ENCODE data around the gene L3MBTL4. TPM values are rescaled to one million over a fixed set of nuclear protein-coding genes. Genes with fewer than 3 reads are reported as not detected.
"Not testable (repeated sequence)": the region's sequence is repeated elsewhere in the genome, so short reads cannot be mapped to it uniquely, and the experiment has no call there.

L3MBTL4 gene
- polyA plus RNA-seq, 4 donors = 2.6 to 6.5 (median 3.6) TPM

DNA sequence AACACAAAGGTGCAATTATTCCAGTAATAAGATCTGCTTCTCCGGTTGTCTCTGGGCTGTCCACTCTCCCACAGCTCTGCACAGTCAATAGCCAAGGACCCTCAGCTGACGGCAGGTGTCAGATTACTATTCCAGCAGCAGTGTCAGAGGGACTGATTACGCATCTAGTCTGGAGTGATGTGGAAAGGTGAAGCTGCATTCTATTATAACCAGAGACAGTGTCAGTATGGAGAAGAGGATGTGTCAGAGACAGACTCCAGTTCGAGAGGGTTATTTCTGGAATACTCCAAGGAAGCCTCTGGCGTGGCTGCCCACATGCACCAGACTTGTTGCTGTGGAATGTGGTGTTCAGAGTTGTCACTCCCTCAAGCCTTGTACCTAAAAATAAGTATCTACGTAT lies 355.8 kb downstream of the L3MBTL4 start:
- no peak for FAIRE-seq
- Histone ChIP-seq H3K9me3 (ENCODE audit: control insufficient read depth in 2 of 2, insufficient read depth in 1 of 2, low read depth in 1 of 2, low read length in 1 of 2) (no peaks in the 10 kb centered on the region), H3K27me3 (ENCODE audit: control insufficient read depth in 3 of 3, insufficient read depth in 3 of 3, low read length in 3 of 3) (no peaks in the 10 kb centered on the region), H3K4me1 (ENCODE audit: control insufficient read depth in 3 of 3, insufficient read depth in 2 of 3, low read depth in 1 of 3, low read length in 2 of 3) (no peaks in the 10 kb centered on the region), H3K36me3 (ENCODE audit: control insufficient read depth in 3 of 3, insufficient read depth in 2 of 3, low read depth in 1 of 3, low read length in 3 of 3) (no peaks in the 10 kb centered on the region), H3K27ac (ENCODE audit: low read depth in 1 of 3, low read length in 2 of 3) (no peak overlapping the region), H3K4me3 (ENCODE audit: low read depth in 1 of 3, low read length in 3 of 3) (no peak overlapping the region)
- 76 to 88% (median 84%) methylated on average over 6 of the region's 6 CpGs for WGBS, 3 donors
- DNase-seq = no peak

DNA sequence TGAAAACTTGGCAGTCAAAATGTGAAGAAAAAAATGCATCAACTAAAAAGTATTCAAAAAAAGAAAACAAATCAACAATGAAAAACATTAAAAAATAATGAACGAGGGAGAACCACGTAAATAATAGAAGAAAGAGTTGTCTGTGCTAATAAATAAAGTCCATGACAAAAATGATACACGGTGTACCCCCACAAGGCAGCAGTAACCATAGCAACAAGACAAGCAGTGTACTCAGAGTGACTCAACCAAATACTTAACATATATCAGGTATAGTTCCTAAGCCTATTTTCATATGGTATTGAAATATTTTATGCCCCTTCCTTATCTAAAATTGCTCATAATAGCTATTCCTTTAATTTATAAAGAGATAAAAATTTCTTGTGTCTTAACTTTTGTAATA lies 357.1 kb downstream of the L3MBTL4 start:
- Histone ChIP-seq H3K4me1 (ENCODE audit: control insufficient read depth in 3 of 3, insufficient read depth in 2 of 3, low read depth in 1 of 3, low read length in 2 of 3) (no peaks in the 10 kb centered on the region), H3K4me3 (ENCODE audit: low read depth in 1 of 3, low read length in 3 of 3) (no peak overlapping the region), H3K27ac (ENCODE audit: low read depth in 1 of 3, low read length in 2 of 3) (no peak overlapping the region), H3K27me3 (ENCODE audit: control insufficient read depth in 3 of 3, insufficient read depth in 3 of 3, low read length in 3 of 3) (no peaks in the 10 kb centered on the region), H3K36me3 (ENCODE audit: control insufficient read depth in 3 of 3, insufficient read depth in 2 of 3, low read depth in 1 of 3, low read length in 3 of 3) (no peaks in the 10 kb centered on the region), H3K9me3 (ENCODE audit: control insufficient read depth in 2 of 2, insufficient read depth in 1 of 2, low read depth in 1 of 2, low read length in 1 of 2) (no peaks in the 10 kb centered on the region)
- FAIRE-seq = no peak
- WGBS, 3 donors = 63 to 82% (median 81%) methylated on average over 3 of the region's 3 CpGs
- DNase-seq = no peak

DNA sequence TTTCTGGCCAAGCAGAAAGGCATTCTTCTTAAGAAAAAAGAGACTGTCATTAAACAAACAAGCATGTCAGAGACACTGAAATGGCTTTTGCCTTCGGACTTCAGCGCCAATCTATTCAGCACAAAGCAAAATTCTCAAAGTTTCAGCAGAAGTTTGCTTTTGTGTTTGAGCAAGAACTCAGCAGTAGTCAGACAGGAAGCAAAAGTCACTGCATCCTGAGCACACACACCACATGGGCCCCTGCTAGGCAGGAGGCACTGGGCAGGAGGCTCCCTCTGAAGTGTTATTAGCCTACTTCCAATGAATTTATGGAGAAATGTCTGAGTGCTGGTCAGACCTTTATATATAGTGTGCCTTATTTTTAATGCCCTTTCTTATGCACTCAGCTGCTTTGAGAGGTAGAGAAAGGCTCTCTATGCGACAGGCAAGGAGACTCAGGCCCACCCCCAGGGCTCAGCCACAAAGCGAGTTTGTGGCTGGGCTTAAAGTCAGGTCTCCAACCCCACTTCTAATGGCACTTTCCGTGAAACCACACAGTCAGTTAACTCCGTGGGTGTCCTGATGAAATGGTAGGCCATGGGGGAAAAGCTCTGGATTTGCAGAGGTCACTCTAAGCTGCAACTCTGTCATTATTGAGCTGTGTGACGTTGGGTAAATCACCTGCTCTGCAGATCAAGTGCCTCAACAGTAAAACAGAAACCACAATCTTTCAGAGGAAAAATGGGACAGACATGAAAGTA lies 358.4 kb downstream of the L3MBTL4 start:
- 66 to 80% (median 70%) methylated on average over 7 of the region's 7 CpGs for WGBS, 3 donors
- no peak overlapping the region for H3K27ac ChIP-seq (ENCODE audit: low read depth in 1 of 3, low read length in 2 of 3)

GRCh38 chr18:6055711-6056110 lies 359.0 kb downstream of the L3MBTL4 start:
- FAIRE-seq = no peak
- H3K27ac ChIP-seq (ENCODE audit: low read depth in 1 of 3, low read length in 2 of 3) = no peak overlapping the region
- no peaks in the 10 kb centered on the region for H3K27me3 ChIP-seq (ENCODE audit: control insufficient read depth in 3 of 3, insufficient read depth in 3 of 3, low read length in 3 of 3)
- no peak for DNase-seq
- no peaks in the 10 kb centered on the region for H3K4me1 ChIP-seq (ENCODE audit: control insufficient read depth in 3 of 3, insufficient read depth in 2 of 3, low read depth in 1 of 3, low read length in 2 of 3)
- H3K9me3 ChIP-seq (ENCODE audit: control insufficient read depth in 2 of 2, insufficient read depth in 1 of 2, low read depth in 1 of 2, low read length in 1 of 2) = no peaks in the 10 kb centered on the region
- H3K36me3 ChIP-seq (ENCODE audit: control insufficient read depth in 3 of 3, insufficient read depth in 2 of 3, low read depth in 1 of 3, low read length in 3 of 3) = no peaks in the 10 kb centered on the region
- no peak overlapping the region for H3K4me3 ChIP-seq (ENCODE audit: low read depth in 1 of 3, low read length in 3 of 3)
- WGBS, 3 donors = 67 to 87% (median 81%) methylated on average over 5 of the region's 5 CpGs

More for the DNA sequence above, 358.4 kb downstream of the L3MBTL4 start:
- Histone ChIP-seq H3K4me1 (ENCODE audit: control insufficient read depth in 3 of 3, insufficient read depth in 2 of 3, low read depth in 1 of 3, low read length in 2 of 3) (no peaks in the 10 kb centered on the region), H3K9me3 (ENCODE audit: control insufficient read depth in 2 of 2, insufficient read depth in 1 of 2, low read depth in 1 of 2, low read length in 1 of 2) (no peaks in the 10 kb centered on the region), H3K27me3 (ENCODE audit: control insufficient read depth in 3 of 3, insufficient read depth in 3 of 3, low read length in 3 of 3) (no peaks in the 10 kb centered on the region), H3K36me3 (ENCODE audit: control insufficient read depth in 3 of 3, insufficient read depth in 2 of 3, low read depth in 1 of 3, low read length in 3 of 3) (no peaks in the 10 kb centered on the region), H3K4me3 (ENCODE audit: low read depth in 1 of 3, low read length in 3 of 3) (no peak overlapping the region)
- no peak for FAIRE-seq
- DNase-seq = no peak

GRCh38 chr18:6054256-6054842 lies 360.4 kb downstream of the L3MBTL4 start:
- H3K4me3 ChIP-seq (ENCODE audit: low read depth in 1 of 3, low read length in 3 of 3) = no peak overlapping the region
- H3K36me3 ChIP-seq (ENCODE audit: control insufficient read depth in 3 of 3, insufficient read depth in 2 of 3, low read depth in 1 of 3, low read length in 3 of 3) = no peaks in the 10 kb centered on the region
- FAIRE-seq = no peak
- H3K27me3 ChIP-seq (ENCODE audit: control insufficient read depth in 3 of 3, insufficient read depth in 3 of 3, low read length in 3 of 3) = no peaks in the 10 kb centered on the region
- WGBS, 3 donors = 87 to 94% (median 92%) methylated on average over 9 of the region's 9 CpGs
- DNase-seq = no peak
- no peak overlapping the region for H3K27ac ChIP-seq (ENCODE audit: low read depth in 1 of 3, low read length in 2 of 3)
- no peaks in the 10 kb centered on the region for H3K4me1 ChIP-seq (ENCODE audit: control insufficient read depth in 3 of 3, insufficient read depth in 2 of 3, low read depth in 1 of 3, low read length in 2 of 3)
- no peaks in the 10 kb centered on the region for H3K9me3 ChIP-seq (ENCODE audit: control insufficient read depth in 2 of 2, insufficient read depth in 1 of 2, low read depth in 1 of 2, low read length in 1 of 2)

DNA sequence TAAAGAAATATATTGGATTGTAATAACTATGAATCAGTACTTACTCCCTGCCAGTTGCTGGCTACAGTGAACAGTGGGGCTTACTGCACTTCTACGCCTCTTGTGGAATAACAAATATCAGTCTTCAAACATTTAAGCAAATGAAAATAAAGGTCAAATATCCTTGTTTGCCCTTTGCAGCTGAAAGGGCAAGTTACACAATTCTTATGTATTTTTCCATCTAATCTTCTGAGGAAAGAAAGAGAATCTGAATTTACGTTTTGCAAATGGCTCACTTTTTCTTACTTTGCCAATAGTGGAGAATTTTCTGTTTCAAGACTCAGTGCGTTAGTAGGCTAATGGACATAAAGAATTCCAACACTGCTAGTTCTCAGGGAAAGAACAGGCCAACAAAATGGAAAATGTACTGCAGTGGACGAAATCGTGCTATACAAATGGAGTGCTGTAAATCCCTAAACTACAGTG lies 362.2 kb downstream of the L3MBTL4 start:
- Histone ChIP-seq H3K9me3 (ENCODE audit: control insufficient read depth in 2 of 2, insufficient read depth in 1 of 2, low read depth in 1 of 2, low read length in 1 of 2) (no peaks in the 10 kb centered on the region), H3K36me3 (ENCODE audit: control insufficient read depth in 3 of 3, insufficient read depth in 2 of 3, low read depth in 1 of 3, low read length in 3 of 3) (no peaks in the 10 kb centered on the region), H3K27ac (ENCODE audit: low read depth in 1 of 3, low read length in 2 of 3) (no peak overlapping the region), H3K4me1 (ENCODE audit: control insufficient read depth in 3 of 3, insufficient read depth in 2 of 3, low read depth in 1 of 3, low read length in 2 of 3) (no peaks in the 10 kb centered on the region), H3K4me3 (ENCODE audit: low read depth in 1 of 3, low read length in 3 of 3) (no peak overlapping the region), H3K27me3 (ENCODE audit: control insufficient read depth in 3 of 3, insufficient read depth in 3 of 3, low read length in 3 of 3) (no peaks in the 10 kb centered on the region)
- DNase-seq (no peak), FAIRE-seq (no peak)
- 73 to 93% (median 89%) methylated on average over 5 of the region's 5 CpGs for WGBS, 3 donors

DNA sequence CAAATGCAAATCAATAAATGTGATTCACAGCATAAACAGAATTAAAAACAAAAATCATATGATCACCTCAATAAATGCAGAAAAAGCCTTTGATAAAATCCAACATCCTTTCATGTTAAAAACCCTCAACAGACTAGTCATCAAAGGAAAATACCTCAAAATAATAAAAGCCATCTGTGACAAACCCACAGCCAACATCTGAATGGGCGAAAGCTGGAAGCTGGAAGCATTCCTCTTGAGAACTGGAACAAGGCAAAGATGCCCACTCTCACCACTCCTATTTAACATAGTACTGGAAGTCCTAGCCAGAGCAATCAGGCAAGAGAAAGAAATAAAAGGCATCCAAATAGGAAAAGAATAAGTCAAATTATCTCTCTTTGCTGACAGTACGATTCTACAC lies 367.1 kb downstream of the L3MBTL4 start:
- H3K4me3 ChIP-seq (ENCODE audit: low read depth in 1 of 3, low read length in 3 of 3); H3K27ac ChIP-seq (ENCODE audit: low read depth in 1 of 3, low read length in 2 of 3); DNase-seq; FAIRE-seq; H3K27me3 ChIP-seq (ENCODE audit: control insufficient read depth in 3 of 3, insufficient read depth in 3 of 3, low read length in 3 of 3); H3K9me3 ChIP-seq (ENCODE audit: control insufficient read depth in 2 of 2, insufficient read depth in 1 of 2, low read depth in 1 of 2, low read length in 1 of 2); H3K4me1 ChIP-seq (ENCODE audit: control insufficient read depth in 3 of 3, insufficient read depth in 2 of 3, low read depth in 1 of 3, low read length in 2 of 3); H3K36me3 ChIP-seq (ENCODE audit: control insufficient read depth in 3 of 3, insufficient read depth in 2 of 3, low read depth in 1 of 3, low read length in 3 of 3): not testable (repeated sequence)
- 85 to 87% (median 85%) methylated on average over 2 of the region's 2 CpGs for WGBS, 3 donors

- H3K27ac ChIP-seq (ENCODE audit: low read depth in 1 of 3, low read length in 2 of 3) = no peak overlapping the region
- DNase-seq (no peak), FAIRE-seq (no peak)
- peaks cover 0 to 10% of the 10 kb centered on the region in 2 donors for H3K9me3 ChIP-seq (ENCODE audit: control insufficient read depth in 2 of 2, insufficient read depth in 1 of 2, low read depth in 1 of 2, low read length in 1 of 2)
- H3K36me3 ChIP-seq (ENCODE audit: control insufficient read depth in 3 of 3, insufficient read depth in 2 of 3, low read depth in 1 of 3, low read length in 3 of 3) = no peaks in the 10 kb centered on the region
- no peaks in the 10 kb centered on the region for H3K4me1 ChIP-seq (ENCODE audit: control insufficient read depth in 3 of 3, insufficient read depth in 2 of 3, low read depth in 1 of 3, low read length in 2 of 3)
- no peaks in the 10 kb centered on the region for H3K27me3 ChIP-seq (ENCODE audit: control insufficient read depth in 3 of 3, insufficient read depth in 3 of 3, low read length in 3 of 3)
- no peak overlapping the region for H3K4me3 ChIP-seq (ENCODE audit: low read depth in 1 of 3, low read length in 3 of 3)
These were observed 369.9 kb downstream of the L3MBTL4 start for GRCh38 chr18:6044773-6045172.

Measured in small intestine (tissue), 7 donors.